GM12878 (cell line): Measurements from ENCODE around the gene IFT172. TPM values are rescaled to one million over a fixed set of nuclear protein-coding genes. Genes with fewer than 3 reads are reported as not detected.

Experiments used
- ATAC-seq: fragments of 200-7000 bp; cut with Tn5 transposase; 3 replicates; pipeline ENCODE4 v1.9.1; 2020; ENCODE audit warnings: mild to moderate bottlenecking, moderate library complexity
- BruUV-seq: library from RNA; stranded (reverse); fragments of 400-500 nt; replicated peaks from 2 replicates; lab custom pipeline; 2021; lab: Mats Ljungman, UMichigan
- CTCF ChIA-PET: fragments of 300-600 bp; sonication (Branson Sonifier 250); formaldehyde crosslinking; extraction: SDS; loops from one replicate; lab custom pipeline; 2021; ENCODE audit warnings: inconsistent platforms; lab: Yijun Ruan, JAX
- POLR2A ChIA-PET: fragments of 350-600 bp; formaldehyde crosslinking; extraction: SDS; loops from one replicate; lab custom pipeline; 2021; ENCODE audit warnings: inconsistent platforms; lab: Charles Lee
- RAD21 ChIA-PET: fragments of 300-600 bp; sonication (Branson Sonifier 250); formaldehyde crosslinking; loops from one replicate; lab custom pipeline; 2023; ENCODE audit warnings: antibody characterized with exemption; ENCODE audit not compliant: unreplicated experiment; lab: Charles Lee
- SMC1A ChIA-PET: fragments of 300-600 bp; sonication (Branson Sonifier 250); formaldehyde crosslinking; loops from one replicate; lab custom pipeline; 2023; ENCODE audit not compliant: unreplicated experiment, uncharacterized antibody; lab: Charles Lee
- DNase-seq: peaks from one replicate; pipeline ENCODE4 v3.0.0-alpha.2; 2011; ENCODE audit warnings: low read depth, low spot score
- FAIRE-seq: peaks from 3 replicates; lab custom pipeline; 2011; peaks lifted over from hg19 to GRCh38; lab: Jason Lieb, UNC
- H2AFZ ChIP-seq: 2 replicates; pipeline ENCODE4 v1.6.0; 2011; ENCODE audit warnings: low read depth, low read length, control low read depth; ENCODE audit not compliant: control insufficient read depth
- H3K27ac ChIP-seq: 2 replicates; pipeline ENCODE4 v1.5.1; 2011; ENCODE audit warnings: control low read depth; ENCODE audit not compliant: control insufficient read depth, insufficient read depth
- H3K27me3 ChIP-seq, 2 experiments: replicated peaks in 1 of 2; 2 replicates each; pipeline versions ENCODE4 v1.6.0 to v1.6.1; 2011; ENCODE audit warnings: low read length in 1 of 2; ENCODE audit not compliant: control insufficient read depth in 2 of 2, insufficient read depth in 2 of 2
- H3K36me3 ChIP-seq, 2 experiments: 2 replicates each; pipeline ENCODE4 v1.5.1; 2011; ENCODE audit warnings: low read length in 1 of 2; ENCODE audit not compliant: control insufficient read depth in 2 of 2, insufficient read depth in 2 of 2
- H3K4me1 ChIP-seq: 2 replicates; pipeline ENCODE4 v1.6.1; 2011; ENCODE audit warnings: mild to moderate bottlenecking, low read length, moderate library complexity, mixed read lengths; ENCODE audit not compliant: control insufficient read depth, insufficient read depth
- H3K4me2 ChIP-seq: 2 replicates; pipeline ENCODE4 v1.6.0; 2011; ENCODE audit warnings: control low read depth; ENCODE audit not compliant: control insufficient read depth, insufficient read depth
- H3K4me3 ChIP-seq: fragments of 200-600 bp; sonication (generic); 2 replicates; pipeline ENCODE4 v1.5.1; 2016
- H3K79me2 ChIP-seq: 2 replicates; pipeline ENCODE4 v1.6.0; 2011; ENCODE audit warnings: low read length; ENCODE audit not compliant: control insufficient read depth, insufficient read depth
- H3K9ac ChIP-seq: 2 replicates; pipeline ENCODE4 v1.8.0; 2011; ENCODE audit warnings: low read length, control low read depth, mixed read lengths; ENCODE audit not compliant: control insufficient read depth, insufficient read depth
- H3K9me3 ChIP-seq: replicated peaks from 3 replicates; pipeline ENCODE4 v1.5.1; 2011; ENCODE audit warnings: mild to moderate bottlenecking, low read length; ENCODE audit not compliant: control insufficient read depth, insufficient read depth
- H4K20me1 ChIP-seq: 2 replicates; pipeline ENCODE4 v1.6.0; 2011; ENCODE audit not compliant: control insufficient read depth, insufficient read depth
- BCLAF1 ChIP-seq: fragments of 450-650 bp; IDR thresholded peaks from 2 replicates; pipeline ENCODE4 v1.6.1; 2017; ENCODE audit warnings: antibody characterized with exemption, mild to moderate bottlenecking, moderate library complexity
- BHLHE40 ChIP-seq, 2 experiments: fragments of 450-650 bp in 1 of 2; IDR thresholded peaks; 2 replicates each; pipeline ENCODE4 v1.6.1; 2011 to 2017; ENCODE audit warnings: low read depth in 2 of 2, borderline replicate concordance in 1 of 2, improper control_type of control experiment in 1 of 2, low read length in 1 of 2, mild to moderate bottlenecking in 1 of 2
- CBX5 ChIP-seq: sonication (generic); IDR thresholded peaks from 2 replicates; pipeline ENCODE4 v1.6.1; 2016; ENCODE audit warnings: low read depth, moderate library complexity, mild to moderate bottlenecking, inconsistent platforms
- CHD4 ChIP-seq: fragments of 200-600 bp; sonication (generic); IDR thresholded peaks from 2 replicates; pipeline ENCODE4 v1.6.1; 2016; ENCODE audit warnings: mild to moderate bottlenecking
- ESRRA ChIP-seq: IDR thresholded peaks from 2 replicates; pipeline ENCODE4 v1.6.1; 2012; ENCODE audit warnings: mild to moderate bottlenecking, low read length, improper control_type of control experiment
- KAT2A ChIP-seq: conservative IDR thresholded peaks from 2 replicates; pipeline ENCODE4 v1.6.1; 2011; ENCODE audit warnings: low read depth, low read length; ENCODE audit not compliant: control insufficient read depth
- MAX ChIP-seq: IDR thresholded peaks from 2 replicates; pipeline ENCODE4 v1.6.1; 2012; ENCODE audit warnings: low read depth, low read length, improper control_type of control experiment
- NBN ChIP-seq: fragments of 450-650 bp; IDR thresholded peaks from 2 replicates; pipeline ENCODE4 v1.6.1; 2016
- NFIC ChIP-seq: IDR thresholded peaks from 2 replicates; pipeline ENCODE4 v1.6.1; 2012; ENCODE audit warnings: low read depth, mild to moderate bottlenecking, inconsistent platforms, low read length, moderate library complexity
- SIX5 ChIP-seq: IDR thresholded peaks from 2 replicates; pipeline ENCODE4 v1.6.1; 2011; ENCODE audit warnings: mild to moderate bottlenecking, low read depth, low read length, moderate library complexity; ENCODE audit not compliant: severe bottlenecking
- TBL1XR1 ChIP-seq: IDR thresholded peaks from 2 replicates; pipeline ENCODE4 v1.6.1; 2012; ENCODE audit warnings: low read depth, low read length, improper control_type of control experiment
- TCF12 ChIP-seq: IDR thresholded peaks from 2 replicates; pipeline ENCODE4 v1.6.1; 2011; ENCODE audit warnings: low read depth, mild to moderate bottlenecking, low read length
- USF2 ChIP-seq: IDR thresholded peaks from 2 replicates; pipeline ENCODE4 v1.6.1; 2011; ENCODE audit warnings: low read depth, low read length, improper control_type of control experiment, borderline replicate concordance
- ZNF274 ChIP-seq: IDR thresholded peaks from one replicate; pipeline ENCODE4 v1.8.0; 2011; ENCODE audit not compliant: insufficient read length, insufficient read depth
- WGBS: methylation state at CpG from one replicate; pipeline ENCODE4 v1.1.6; 2016; ENCODE audit warnings: low lambda C conversion rate; ENCODE audit not compliant: insufficient replicate concordance, insufficient coverage; ENCODE audit errors: missing lambda C conversion rate; 5-methylcytosine and 5-hydroxymethylcytosine counted together
- in situ Hi-C: fragments of 300-500 bp; cut with MboI; formaldehyde crosslinking; loops from 9 replicates; pipeline ENCODE4 v1.14.3; 2018; ENCODE audit warnings: mixed read lengths
- intact Hi-C: fragments of 100-400 bp; cut with micrococcal nuclease; formaldehyde crosslinking; loops from one replicate; pipeline ENCODE4 v1.14.2; 2022; ENCODE audit not compliant: unreplicated experiment
- polyA plus RNA-seq, 11 experiments: library from polyadenylated mRNA; depleted of rRNA in 4 of 11; unstranded in 6 of 11; stranded (reverse) in 5 of 11; fragments of >200 nt; fragmentation: Nextera tagmentation in 4 of 11; fragmentation: Illumina TruSeq in 1 of 11; extraction: Ambion mirVana in 4 of 11; extraction: Trizol in 1 of 11; gene quantifications; 1 replicate in 1 of 11; 2 replicates in 10 of 11; pipeline versions ENCODE4 v1.2.1 to v1.2.3, GENCODE V29; 2011 to 2016; ENCODE audit warnings: inconsistent platforms in 2 of 11, missing spikeins in 2 of 11, low read depth in 1 of 11
- total RNA-seq, 4 experiments: library from RNA; depleted of rRNA in 3 of 4; stranded (reverse); fragments of >200 nt in 3 of 4; fragmentation: Illumina TruSeq in 1 of 4; extraction: Trizol in 1 of 4; gene quantifications; 2 replicates each; pipeline versions ENCODE4 v1.2.1 to v1.2.3, GENCODE V29; 2013 to 2021
- TF ChIP-seq, protein P1 (sequence below): fragments of 450-650 bp; IDR thresholded peaks from 2 replicates; pipeline ENCODE4 v1.6.1; 2018; ENCODE audit warnings: borderline replicate concordance, mild to moderate bottlenecking; ENCODE audit not compliant: partially characterized antibody

Gene IFT172
- total and polyA plus RNA-seq, 10 of the 15 experiments (the other 5 are each of a cell fraction or from before 2014, with no cell fraction given), result 2.4 to 8.6 (median 6.2) TPM

GRCh38 chr2:27400348-27401135 lies 89.0 kb downstream of the IFT172 start (continued):
- TF ChIP-seq, protein P1, sequence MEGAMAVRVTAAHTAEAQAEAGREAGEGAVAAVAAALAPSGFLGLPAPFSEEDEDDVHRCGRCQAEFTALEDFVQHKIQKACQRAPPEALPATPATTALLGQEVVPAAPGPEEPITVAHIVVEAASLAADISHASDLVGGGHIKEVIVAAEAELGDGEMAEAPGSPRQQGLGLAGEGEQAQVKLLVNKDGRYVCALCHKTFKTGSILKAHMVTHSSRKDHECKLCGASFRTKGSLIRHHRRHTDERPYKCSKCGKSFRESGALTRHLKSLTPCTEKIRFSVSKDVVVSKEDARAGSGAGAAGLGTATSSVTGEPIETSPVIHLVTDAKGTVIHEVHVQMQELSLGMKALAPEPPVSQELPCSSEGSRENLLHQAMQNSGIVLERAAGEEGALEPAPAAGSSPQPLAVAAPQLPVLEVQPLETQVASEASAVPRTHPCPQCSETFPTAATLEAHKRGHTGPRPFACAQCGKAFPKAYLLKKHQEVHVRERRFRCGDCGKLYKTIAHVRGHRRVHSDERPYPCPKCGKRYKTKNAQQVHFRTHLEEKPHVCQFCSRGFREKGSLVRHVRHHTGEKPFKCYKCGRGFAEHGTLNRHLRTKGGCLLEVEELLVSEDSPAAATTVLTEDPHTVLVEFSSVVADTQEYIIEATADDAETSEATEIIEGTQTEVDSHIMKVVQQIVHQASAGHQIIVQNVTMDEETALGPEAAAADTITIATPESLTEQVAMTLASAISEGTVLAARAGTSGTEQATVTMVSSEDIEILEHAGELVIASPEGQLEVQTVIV, result no peak
- TF ChIP-seq ZNF274 (no peak), TBL1XR1 (no peak), CHD4 (no peak), TCF12 (no peak), ESRRA (no peak), KAT2A (no peak), USF2 (no peak), SIX5 (no peak)

DNA sequence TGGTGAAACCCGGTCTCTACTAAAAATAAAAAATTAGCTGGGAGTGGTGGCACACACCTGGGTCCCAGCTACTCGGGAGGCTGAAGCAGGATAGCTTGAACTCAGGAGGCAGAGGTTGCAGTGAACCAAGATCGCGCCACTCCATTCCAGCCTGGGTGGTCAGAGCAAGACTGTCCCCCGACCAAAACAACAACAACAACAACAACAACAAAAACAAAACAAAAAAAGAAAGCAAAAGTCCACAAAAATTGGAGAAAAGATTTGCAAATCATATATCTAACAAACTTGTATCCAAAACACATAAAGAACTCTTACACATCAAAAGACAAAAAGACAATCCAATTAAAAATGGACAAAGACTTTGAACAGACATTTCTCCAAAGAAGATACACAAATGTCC lies 90.6 kb downstream of the IFT172 start:
- CTCF ChIA-PET, result interaction anchor here (1.2 to 1.8 kb wide), 2 partner anchors 23 to 32 kb away, joined by 4 to 6 read pairs; no protein-coding TSS in a partner anchor
- Histone ChIP-seq H3K9me3 (no peaks in the 10 kb centered on the region; the same call in 2 of the 3 replicates), H3K36me3 (peaks cover 0 to 3% of the 10 kb centered on the region in 2 experiments; a peak in 1 of 4 replicates), H2AFZ (no peak overlapping the region), H3K9ac (no peak overlapping the region), H4K20me1 (no peaks in the 10 kb centered on the region), H3K4me2 (no peak overlapping the region), H3K4me1 (no peaks in the 10 kb centered on the region), H3K79me2 (peaks cover 84% of the 10 kb centered on the region), H3K27ac (no peak overlapping the region), H3K27me3 (no peaks in the 10 kb centered on the region), H3K4me3 (no peak overlapping the region)
- no TSS peak for BruUV-seq
- ATAC-seq (no peak), DNase-seq (no peak), FAIRE-seq (no peak)
- SMC1A ChIA-PET, result interaction anchor here (1.4 kb wide), 1 partner anchor 11 kb away, joined by 4 read pairs; the partner anchor contains the start of gene PPM1G
- WGBS, result 83% methylated on average over 5 of the region's 5 CpGs
- intact Hi-C loops (no loop called here), in situ Hi-C loops (no loop called here)
- TF ChIP-seq NBN, result no peak
- TF ChIP-seq NFIC, result no peak
- no peak for TF ChIP-seq BCLAF1
- TF ChIP-seq SIX5, result no peak
- no peak for TF ChIP-seq BHLHE40 (IDR thresholded peaks at IDR 0.05; ENCODE audit: borderline replicate concordance in 1 of 2, low read depth in 2 of 2, low read length in 1 of 2)
- no peak for TF ChIP-seq CBX5
- TF ChIP-seq MAX, result no peak
- RAD21 ChIA-PET, result no interaction called here
- POLR2A ChIA-PET, result no interaction called here
